NCI-H146 treated with DMSO at 0.1 percent for 48 hours (cell line): Measurements from ENCODE around the gene CST3.
"Not testable (repeated sequence)": the region's sequence is repeated elsewhere in the genome, so short reads cannot be mapped to it uniquely, and the experiment has no call there.

Source experiments
- DNase-seq: peaks from one replicate; lab custom pipeline; 2025; ENCODE audit not compliant: unreplicated experiment; lab: John Stamatoyannopoulos, UW

Gene CST3

GRCh38 chr20:23629017-23629541, 8.7 kb downstream of the CST3 start:
- no peak for DNase-seq

- DNase-seq, result no peak
These were observed 9.2 kb downstream of the CST3 start for GRCh38 chr20:23628402-23629016.

DNA sequence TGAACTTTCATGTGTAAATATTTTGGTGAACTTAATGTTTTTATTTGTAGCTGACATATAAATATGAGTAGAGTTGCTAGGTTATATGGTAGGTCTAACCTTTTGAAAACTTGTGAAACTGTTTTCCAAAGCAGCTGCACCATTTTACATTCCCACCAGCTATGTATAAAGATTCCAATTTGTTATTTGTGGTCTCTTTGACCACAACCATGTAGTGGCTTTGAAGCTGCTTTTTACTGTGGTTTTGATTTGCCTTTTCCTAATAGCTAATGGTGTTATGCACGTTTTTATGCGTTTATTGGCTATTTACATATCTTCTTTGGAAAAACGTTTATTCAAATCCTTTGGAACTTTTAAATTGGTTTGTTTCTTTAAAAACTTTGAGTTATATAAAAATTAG, 10.3 kb downstream of the CST3 start:
- no peak for DNase-seq

DNA sequence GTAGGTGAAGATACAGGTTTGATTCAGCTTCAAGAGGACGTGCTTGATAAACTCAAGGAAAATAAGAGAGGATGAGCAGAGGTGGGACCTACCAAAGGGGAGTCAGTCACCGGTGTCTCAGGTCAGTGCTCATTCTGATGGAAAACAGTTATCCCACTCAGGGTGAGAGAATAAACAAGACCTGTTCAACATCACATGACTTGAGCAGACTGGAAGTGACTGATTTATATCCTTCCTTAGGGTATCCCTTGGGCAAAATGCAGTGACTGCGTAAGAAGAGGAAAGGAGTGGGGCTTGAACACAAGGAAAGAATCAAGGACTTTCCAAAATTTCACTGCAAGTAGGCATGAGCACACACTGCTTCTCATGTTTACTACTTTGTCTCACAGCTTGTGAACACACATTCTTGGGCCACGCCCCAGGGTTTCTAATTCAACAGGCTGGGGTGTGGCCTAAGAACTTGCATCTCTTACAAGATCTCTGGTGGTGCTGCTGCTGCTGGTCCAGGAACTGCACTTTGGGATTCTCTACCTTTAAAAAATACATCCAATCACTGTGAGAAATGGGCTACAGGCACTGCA, 11.6 kb downstream of the CST3 start:
- DNase-seq, result no peak

DNA sequence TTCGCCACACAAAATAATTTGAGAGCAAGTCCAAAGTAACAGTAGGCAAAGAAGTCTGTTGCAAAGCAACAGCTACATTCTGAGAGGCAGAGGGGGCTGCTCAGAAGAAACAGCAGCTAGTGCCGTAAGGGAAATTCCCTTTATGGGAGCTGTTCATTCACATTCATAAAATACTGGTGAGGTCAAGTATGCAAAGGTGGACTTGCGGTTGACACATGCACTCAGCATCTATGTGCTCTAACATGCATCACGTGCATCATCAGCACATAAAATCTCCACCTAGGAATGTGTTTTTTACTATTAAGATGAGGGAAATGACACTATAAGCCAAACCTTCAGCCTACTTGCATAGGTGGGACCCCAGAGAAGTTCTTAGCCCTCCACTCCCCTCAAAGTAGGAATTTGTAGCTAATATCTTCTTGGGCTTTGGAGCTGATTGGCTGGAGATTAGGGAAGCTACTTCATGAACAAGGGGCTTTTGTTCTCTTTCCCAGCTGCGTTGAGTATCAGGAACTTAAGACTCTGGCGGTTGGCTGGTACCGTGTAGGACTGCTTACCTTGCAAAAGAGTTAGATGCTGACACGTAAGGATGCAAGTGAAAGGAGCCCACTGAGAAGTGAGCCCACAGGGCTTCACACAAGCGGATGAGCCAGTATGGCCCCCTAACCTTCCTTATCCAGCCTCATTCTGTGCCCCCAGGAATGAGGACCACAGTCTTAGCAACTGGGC, 12.4 kb downstream of the CST3 start:
- DNase-seq, result no peak

GRCh38 chr20:23624324-23624691, 13.4 kb downstream of the CST3 start:
- no peak for DNase-seq

DNA sequence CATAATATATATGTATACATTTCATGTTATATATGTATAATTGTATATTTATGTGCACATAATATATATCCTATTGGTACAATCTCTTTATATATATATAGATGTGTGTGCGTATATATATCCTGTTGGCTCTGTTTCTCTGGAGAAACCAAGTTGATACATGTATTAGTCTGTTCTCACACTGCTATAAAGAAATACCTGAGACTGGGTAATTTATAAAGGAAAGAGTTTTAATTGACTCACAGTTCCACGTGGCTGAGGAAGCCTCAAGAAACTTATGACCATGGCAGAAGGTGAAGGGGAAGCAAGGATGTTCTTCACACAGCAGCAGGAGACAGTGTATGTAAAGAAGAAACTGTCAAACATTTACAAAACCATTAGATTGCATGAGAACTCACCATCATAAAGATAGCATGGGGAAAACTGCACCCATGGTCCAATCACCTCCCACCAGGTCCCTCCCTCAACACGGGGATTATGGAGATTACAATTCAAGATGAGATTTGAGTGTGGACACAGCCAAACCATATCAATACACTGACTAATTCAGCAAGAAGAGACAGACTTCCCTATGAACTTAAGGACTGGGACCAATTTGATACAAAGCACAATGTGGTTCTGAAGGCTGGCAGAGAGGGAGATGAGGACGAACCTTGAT, 14.0 kb downstream of the CST3 start:
- DNase-seq, result no peak

DNA sequence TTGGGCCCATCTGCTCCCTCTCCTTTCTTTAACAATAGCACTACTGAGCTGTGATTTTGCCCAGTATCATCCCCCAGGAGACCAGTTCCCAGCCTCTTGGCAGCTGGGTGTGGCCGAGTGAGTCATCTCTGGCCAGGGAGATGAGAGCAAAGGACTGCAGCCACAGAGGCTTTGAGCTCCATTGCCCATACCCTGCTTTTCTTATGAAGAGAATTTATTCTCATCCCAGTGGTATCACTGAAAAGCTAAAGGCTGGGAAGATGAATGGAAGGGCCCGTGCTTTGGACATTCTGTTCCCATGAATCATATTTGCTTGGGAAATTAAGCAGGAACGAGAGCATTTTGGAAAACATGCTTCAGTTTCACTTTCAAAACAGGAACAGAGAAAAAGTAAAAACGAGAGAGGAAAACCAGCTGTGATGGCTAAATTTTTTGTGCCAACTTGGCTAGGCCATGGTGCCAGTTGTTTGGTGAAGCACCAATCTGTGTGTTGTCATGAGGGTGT, 14.9 kb downstream of the CST3 start:
- DNase-seq, result no peak

DNA sequence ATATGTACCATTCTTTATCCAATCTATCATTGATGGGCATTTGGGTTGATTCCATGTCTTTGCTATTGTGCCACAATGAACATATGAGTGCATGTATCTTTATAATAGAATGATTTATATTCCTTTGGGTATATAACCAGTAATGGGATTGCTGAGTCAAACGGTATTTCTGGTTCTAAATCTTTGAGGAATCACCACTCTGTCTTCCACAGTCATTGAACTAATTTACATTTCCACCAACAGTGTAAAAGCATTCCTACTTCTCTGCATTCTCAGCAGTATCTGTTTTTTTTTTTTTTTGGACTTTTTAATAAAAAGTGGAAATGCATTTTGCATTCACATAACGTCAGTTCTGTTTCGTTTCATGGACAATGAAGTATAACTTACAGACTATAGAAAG, 15.4 kb downstream of the CST3 start:
- DNase-seq, result not testable (repeated sequence)

GRCh38 chr20:23620670-23621386, 16.9 kb downstream of the CST3 start:
- not testable (repeated sequence) for DNase-seq

GRCh38 chr20:23614163-23614562, 23.6 kb downstream of the CST3 start:
- no peak for DNase-seq

DNA sequence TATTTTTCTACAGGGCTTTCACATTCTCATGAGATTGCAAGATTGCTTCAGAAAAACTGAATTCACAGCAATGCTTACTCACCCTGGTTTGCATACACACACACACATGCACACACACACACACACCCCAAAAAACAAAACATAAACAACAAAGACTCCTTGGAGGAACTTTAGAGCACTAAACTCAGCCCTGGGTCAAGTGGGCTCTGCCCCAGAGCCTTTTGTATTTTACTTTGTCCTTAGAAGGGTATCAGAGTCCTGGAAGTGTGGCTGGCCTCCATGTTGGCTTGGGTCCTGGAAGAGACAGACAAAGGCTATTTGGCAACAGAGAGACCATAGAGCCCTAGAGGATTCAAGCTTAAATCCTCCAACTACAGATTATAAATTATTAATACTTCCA, 24.1 kb downstream of the CST3 start:
- DNase-seq, result no peak

DNA sequence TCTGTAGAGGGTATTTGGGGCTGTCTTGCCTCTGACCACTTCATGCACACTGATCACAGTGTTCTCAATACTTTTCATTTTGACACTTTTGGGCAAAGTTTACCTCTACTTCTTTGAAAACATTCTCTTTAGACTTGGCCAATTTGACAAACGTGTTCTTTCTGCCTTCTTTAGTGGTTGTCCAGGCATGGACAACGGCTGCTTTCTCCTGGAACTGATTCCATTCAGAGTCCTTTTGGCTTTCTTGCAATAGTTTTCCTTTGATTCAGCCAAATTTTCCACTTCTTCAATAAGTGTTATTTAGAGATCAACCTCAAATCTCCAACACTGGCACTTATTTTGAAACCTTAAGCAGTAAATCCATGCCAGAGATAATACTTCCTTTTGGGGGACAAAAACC, 25.4 kb downstream of the CST3 start:
- no peak for DNase-seq

DNA sequence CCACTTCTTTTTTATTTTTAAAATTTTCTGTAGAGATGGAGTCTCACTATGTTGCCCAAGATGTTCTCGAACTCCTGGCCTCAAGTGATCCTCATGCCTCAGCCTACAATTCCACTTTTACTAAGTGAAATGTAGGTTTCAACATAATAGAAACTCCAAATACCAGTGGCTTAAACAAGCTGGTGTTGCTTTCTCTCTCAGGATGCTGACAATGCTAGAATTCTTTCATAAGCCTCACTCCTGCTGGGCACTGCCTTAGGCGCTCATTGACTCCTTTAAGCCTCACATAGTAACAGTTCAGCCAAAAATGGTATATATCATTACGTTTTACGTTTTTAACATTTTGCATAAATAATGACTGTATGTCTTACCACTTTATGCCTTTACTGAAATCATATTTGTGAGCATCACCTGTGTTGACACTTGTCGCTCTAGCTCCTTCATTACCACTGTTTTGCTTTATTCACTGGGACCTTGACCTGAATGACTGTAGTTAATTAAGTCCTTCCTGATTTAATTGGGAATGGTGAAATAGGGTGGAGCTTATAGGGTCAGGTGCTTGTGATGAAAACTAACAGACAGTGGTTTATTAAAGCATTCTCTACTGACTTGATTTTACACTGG, 28.2 kb downstream of the CST3 start:
- DNase-seq, result no peak

DNA sequence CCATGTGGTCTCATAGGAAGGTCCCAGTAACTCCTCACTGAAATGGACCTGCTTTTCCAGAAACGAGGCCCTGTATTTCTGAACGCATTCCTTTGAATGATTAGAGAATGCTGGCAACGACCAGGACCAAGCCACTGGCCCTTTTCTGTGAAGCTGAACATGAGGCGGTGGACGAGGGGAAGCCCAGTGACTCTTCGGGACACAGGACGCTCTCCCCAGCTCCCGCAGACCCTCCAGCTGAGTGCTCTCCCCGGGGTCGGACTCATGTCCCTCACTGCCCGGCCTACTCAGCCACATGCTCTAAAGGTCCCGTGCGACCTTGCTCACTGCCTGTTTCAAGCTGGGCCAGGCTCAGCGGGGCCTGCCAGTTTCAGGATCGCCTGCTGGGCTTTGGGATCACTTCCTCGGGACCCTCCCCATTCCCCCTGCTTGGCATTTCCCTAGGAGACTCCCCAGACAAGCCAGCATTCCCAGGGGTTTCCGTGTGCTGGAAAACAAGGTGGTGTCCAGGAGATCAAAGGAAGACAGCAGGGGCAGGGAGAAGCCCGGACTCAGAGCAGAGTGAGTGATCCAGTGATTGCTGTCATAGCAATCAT, 29.4 kb downstream of the CST3 start:
- DNase-seq, result no peak

GRCh38 chr20:23607497-23608245, 30.1 kb downstream of the CST3 start:
- no peak for DNase-seq

DNA sequence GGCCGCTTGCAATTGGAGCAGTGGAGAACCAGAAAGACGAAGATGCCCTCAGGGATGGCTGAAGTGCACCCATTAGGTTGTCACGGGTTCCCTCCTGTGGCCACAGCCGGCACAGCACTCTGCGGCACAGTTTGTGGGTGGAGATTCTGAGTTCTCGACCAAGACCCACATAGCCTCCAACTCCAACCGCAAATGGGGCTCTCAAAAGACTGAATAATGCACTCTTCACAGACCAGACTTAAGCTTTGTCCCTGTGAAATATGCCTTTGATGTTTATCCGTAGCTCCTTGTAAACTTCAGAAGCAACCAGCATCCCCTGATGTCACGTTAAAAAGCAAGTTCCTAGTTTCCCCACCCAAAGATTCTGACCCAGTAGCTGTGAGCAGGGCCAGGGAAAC, 31.1 kb downstream of the CST3 start:
- DNase-seq, result peak; percentile 45

- no peak for DNase-seq
These were observed 31.7 kb downstream of the CST3 start, which contains the start of gene CST9 for GRCh38 chr20:23605867-23606651. Gene CST9, minus strand, starts transcription at chr20:23605917. Its CDS starts 53 bp downstream, at chr20:23605864.

DNA sequence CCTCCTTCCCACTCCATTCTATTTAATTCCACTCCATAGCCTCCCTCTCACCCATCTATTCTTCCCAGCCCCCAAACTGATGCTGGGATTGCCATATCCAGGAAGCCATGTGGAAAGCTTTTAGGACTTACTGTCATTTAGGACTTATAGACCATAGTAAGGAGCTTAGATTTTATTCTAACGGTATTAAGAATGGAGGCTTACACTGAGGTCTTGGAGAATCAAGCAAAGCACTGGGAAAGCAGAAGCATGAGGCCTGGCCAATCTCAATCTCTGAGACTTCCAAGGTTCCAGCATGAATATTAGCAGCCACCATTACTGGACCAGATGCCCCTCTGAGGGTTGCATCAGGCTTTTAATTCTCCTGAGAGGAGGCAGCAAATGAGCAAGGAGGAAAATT, 33.4 kb downstream of the CST3 start:
- no peak for DNase-seq
